Activated CD4-positive, alpha-beta T cell treated with anti-CD3 and anti-CD28 coated beads, Interleukin-2, amount 50 U/mL, for 4 hours (primary cell): ENCODE measurements around the gene LDLRAD3.

Source experiments
- DNase-seq, 2 experiments: peaks; one replicate each; pipeline ENCODE4 v3.0.0-alpha.2; 2020

LDLRAD3 gene

DNA sequence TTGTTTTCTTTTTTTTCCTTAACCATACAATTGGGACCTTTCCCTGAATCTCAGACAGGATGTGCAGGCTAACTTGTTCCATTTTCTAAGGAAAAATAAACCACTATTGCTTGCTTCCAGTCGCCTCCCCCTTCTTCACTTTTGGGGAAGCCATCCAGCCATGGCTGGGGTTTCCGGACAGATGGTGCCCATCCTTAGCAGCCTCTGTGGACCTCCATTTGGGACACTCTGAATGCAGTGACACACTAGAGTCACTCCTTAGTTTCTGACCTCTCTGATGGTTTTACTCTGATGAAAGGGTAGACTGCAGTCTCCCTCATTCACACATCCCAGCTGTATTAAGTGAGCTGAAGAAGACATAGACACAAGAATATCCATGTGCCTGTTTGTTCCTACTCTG is 198.1 kb downstream of the LDLRAD3 start:
- DNase-seq = no peak

DNA sequence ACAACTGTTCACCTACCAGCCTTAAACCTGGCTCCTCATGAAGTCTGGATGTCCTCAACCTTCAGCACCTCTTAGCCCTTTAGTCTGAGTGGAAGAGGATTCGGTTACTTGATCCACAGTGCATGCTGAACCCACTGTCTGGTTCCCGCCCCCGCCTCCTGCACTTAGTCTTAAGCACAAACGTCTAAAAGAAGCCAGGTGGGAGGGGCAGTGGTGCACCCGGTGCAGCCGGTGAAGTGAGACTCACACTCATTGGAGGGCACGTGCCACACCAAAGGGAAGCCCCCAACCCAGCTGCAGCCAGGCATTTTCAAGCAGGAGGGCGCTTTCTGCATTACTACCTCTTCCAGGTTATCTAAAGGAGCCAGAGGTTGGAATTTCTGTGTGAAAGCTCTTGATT is 198.6 kb downstream of the LDLRAD3 start:
- DNase-seq = no peak

DNA sequence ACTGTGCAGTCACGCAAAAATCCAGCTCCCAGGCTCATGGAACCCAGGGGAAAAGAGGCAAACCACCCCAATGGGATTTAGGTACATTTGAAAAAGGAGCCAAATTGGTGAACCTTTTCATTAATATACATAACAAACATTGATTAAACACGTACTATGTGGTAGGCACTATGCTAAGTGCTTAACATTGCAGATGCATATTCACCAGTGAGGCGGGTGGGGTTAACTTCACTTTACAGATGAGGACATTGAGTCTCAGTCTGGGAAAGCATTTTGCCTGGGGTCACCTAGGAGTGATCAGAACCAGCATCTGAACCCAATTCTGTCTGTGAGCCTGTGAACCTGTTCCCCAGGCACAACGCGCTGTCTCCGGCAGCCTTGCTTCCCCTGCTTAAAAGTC is 199.0 kb downstream of the LDLRAD3 start:
- no peak for DNase-seq

DNA sequence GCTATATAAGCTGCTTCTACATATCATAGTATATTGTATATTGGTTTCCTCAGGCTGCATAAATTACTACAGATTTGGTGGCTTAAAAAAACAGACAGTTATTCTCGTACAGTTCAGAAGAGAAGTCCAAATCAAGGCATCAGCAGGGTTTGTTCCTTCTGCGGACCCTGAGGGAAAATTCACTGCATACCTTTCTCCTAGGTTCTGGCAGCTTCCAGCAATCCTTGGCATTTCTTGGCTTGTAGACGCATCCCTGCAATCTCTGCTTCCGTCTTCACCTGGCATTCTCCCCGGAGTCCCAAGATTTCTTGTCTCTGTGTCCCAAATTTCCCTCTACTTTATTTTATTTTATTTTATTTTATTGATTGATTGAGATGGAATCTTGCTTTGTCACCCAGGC is 202.6 kb downstream of the LDLRAD3 start:
- DNase-seq = no peak

DNA sequence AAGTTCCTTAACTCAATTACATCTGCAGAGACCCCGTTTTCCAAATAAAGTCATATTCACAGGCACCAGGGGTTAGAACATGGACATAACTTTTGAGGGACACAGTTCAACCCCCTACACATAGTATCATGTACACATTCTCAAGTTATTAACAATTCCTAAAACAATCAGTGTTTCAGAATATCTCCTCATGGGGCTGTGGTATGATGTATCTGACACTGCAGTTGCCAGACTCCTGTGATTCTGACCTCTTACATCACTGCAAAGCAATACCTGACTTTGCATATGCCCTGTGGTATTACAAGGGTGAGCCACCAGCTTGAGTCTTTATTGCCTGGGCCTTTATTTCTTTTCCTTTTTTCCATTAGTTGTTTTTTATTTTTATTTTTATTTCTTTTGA is 203.6 kb downstream of the LDLRAD3 start:
- DNase-seq = no peak

DNA sequence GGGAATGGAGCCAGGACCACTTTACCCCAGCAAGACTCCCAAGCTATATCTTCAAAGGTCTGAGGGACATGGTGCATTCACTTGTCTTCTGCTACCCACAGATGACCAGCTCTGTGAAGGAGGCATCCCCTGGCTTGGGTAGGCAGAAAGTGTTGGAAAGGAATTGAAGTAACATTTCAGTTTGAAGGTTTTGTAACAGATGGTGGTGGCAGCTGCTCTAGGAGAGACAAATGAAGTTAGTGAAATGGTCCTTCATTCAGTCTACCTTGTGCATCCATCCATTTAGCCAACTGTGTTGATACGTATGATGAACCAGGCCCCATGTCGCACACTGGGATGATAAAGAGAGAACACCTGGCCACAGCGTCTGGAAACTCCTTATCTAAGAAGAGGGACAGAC is 204.8 kb downstream of the LDLRAD3 start:
- no peak for DNase-seq

DNA sequence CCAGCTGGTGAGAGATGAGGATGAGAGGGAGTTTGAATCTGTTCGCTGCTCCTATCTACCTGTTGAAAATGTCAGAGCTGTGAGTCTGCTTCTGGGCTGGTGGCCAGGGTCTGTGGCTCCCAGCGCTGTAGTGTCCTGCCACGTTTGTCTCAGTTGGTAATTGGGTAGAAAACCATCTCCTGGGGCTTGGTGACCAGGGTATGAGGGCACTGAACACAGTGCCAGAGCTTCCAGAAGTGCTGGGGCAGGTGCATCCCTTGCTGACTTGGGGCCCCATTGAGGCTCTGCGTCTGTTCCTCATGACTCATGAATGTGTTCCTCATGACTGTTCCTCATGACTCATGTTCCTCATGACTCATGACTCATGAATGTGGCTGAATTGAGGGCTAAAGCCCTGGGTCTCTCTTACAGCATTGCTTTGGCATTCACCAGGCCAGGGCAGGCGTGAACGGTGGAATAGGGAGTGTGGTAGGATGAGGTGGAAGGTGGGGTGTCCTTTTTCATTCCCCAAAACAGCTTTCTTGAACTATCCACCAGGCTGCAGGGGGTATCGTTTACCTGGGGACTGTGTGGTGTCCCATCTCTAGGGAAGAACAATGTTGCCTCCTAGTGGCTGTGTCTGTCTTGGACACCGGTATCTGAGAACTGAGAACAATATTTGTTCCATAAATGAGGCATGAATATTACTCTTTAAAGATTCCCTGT is 205.8 kb downstream of the LDLRAD3 start:
- no peak for DNase-seq

DNA sequence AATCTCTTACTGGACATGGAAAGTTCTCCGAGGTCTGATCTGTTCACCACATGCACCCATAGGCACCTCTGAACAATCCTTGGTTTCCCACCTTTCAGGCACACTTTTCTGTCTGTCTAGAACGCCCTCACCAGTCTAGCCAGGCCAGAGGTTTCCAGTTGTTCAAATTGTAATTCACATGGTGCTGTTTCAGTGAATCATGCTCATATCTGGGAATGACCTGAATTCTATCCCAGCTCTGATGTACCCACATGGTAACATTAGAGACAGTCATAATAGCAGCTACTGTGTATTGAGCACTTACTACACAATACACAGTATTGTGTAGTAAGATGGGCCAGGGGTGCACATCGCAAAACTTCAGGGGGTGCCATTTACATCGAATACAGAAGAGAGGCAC is 207.1 kb downstream of the LDLRAD3 start:
- no peak for DNase-seq

DNA sequence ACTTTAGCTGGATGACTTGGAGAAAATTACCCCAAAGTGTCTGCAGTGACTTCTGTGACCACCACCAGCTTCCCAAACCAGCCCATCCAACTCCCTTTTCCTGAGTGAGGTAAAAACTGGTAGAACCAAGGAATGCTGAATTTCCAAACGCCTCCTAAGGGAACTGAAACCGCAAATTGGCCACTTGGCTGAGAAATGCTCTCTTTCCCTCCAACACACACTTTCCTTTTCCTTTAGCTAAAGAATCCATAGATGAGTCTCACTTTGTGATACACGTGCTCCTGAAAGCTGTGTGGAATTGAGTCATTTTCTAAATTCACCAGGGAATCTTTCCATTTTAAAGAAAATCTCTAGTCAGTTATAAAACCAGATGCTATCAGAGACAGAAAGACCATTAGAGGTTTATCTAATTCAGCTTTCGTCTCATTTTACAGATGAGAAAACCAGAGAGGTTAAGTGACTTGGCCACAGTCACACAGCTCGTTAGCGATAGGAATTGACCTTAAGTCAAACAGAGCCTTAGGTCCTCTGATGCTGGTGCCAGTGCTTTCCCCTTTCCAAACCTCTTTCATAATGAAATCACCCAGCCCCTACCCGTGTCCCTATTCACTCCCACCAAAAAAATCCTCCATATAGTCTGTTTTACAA is 208.2 kb downstream of the LDLRAD3 start:
- no peak for DNase-seq

DNA sequence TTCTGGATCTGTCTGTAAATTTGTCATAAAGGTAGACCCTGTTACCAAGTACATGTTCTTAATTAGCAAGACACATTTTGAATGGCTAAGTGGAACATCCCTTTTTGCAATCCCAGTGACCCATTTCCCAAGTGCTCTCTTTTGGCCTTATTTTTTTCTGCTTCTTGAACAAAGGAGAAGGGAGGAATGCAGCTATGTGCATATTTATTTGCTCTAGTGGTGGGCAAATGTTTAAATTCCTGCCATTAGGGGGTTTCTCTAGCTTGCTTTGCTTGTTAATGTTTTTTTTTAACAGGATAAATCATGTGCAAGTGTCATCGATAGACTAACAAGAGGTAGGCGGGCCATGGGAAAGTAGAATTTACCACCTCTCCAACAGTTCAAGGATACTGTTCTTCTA is 209.7 kb downstream of the LDLRAD3 start:
- no peak for DNase-seq

DNA sequence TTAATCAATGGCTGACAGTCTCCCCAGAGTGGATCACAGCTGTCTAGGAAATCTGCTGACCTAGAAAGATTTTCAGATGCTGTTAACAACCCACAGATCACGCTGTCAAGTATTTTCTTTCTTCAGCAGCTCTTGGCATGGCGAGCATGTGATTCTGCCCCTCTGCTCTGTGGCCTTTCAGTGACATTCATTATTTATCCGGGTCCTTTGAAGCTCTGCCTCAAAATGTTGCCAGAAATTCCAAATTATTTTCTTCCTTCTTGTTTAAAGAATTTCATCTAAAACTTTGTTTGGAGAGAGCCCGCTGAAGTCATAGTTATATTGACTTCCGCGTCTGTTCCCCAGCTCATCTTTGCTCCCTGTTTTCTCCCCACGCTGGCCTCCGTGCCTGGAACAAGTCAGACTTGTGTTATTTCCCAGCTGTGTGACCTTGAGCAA is 211.3 kb downstream of the LDLRAD3 start:
- no peak for DNase-seq

DNA sequence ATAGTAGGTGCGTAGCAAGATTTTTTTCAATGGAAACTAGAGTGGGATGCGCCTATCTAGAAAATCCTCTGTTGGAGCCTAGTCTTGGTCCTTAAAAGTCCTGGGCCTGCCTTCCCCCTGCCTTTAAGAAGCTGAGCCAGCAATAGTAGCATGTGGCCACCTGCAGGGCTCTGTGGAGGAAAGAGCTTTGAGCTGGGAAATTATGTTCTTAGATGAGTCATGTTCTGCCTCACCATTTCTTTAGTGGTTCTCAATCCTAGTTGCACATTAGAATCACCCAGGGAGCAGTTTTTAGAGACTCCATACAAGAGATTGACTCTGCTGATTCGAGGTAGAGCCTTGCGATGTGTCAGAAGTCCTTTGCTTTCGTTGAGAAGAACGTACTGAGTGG is 211.9 kb downstream of the LDLRAD3 start:
- no peak for DNase-seq

DNA sequence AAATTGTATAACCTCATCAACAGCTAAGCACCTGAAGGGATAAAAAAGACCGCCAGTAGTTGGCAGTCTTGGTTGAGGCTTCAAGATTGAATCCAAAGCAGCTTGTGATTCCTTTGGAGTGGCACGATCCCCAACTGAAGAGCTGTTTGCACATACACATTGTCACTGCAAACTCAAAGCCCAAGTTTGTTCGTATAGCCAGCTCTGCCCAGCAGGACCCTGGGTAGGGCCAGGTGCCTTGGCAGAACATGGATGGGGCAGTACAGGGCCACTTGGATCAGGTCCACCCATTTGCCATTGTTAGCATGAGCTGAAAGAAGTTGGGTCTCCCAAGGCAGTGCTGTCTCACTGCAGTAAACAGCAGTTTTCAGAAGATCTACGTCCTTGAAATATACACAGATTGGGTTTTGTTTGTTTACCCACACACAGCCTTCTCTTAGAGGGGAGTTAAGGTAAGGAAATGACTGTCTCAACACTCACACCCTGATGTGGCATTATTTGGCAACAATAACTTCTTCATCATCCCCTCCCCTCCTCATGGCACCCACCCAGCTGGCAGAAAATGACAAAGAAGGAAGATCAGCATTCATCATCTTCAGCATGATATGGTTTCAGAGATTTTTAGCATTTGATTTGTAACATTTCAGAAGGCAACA is 212.4 kb downstream of the LDLRAD3 start:
- no peak for DNase-seq

DNA sequence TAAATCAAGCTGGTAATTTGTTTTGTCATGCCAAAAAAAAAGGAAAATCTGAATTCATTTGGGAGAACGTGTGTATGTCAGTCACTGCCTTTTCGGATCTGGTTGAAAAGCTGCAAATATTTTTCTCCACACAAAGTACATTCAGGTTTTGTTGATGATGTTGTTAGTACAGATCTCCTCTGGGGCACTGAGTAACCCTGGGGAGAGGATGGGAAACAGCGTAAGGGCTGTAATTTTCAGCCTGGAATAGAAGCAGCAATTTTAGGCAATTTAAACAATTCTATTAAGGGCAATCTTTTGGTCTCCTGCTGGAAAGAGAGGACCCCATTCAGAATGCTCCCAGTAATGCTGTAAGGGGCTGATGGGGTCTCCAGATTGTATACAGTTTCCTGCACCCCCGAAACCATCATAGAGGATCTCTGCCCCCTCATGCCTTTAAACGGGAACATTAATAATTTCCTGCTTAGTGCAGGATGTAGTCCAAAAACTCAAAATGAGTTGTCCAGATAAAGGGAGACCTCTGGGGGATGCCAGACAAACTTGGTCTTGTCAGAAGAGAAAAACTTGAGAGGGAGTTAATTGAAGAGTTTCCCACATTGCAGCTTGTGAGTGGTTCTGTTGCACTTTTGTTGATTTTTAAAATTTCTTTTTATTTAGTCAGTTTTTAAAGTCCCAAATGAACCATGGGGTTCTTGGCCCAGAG is 213.1 kb downstream of the LDLRAD3 start:
- DNase-seq = no peak

DNA sequence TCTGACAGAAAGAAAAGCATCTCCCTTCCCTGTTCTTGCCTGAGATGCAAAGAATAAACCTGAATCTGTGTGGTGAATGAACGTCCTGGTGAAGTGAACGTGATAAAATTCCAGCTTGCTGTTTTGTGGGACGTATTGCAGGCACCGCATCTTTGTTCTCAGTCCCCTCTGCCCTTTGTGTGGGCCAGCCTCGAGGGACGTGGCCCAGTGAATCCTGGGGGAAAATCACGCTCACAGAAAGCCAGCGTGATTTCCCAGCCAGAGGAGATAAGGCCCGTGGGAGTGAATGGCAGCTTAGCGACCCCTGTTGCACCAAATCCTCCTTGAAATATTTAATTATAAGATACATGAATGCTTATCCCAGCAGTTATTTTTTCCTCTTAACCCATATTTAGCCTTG is 216.2 kb downstream of the LDLRAD3 start:
- DNase-seq = no peak

DNA sequence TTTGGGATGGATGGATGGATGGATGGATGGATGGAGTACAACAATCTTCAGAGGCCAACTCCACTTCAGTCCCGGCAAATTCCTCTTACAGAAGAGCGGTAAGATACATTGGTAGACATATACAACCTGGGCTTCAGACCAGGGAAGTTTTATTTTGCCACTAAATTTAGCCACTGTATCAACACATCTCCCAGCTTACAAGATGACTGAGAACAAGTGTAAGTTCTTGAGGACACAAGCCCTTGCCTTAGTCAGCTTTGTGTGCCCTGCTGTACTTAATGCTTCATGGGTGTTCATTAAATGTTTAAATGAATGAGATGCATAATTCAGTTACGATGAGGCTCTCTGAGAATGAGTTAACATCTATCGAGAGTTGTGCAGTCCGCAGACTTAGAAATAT is 217.7 kb downstream of the LDLRAD3 start:
- no peak for DNase-seq

DNA sequence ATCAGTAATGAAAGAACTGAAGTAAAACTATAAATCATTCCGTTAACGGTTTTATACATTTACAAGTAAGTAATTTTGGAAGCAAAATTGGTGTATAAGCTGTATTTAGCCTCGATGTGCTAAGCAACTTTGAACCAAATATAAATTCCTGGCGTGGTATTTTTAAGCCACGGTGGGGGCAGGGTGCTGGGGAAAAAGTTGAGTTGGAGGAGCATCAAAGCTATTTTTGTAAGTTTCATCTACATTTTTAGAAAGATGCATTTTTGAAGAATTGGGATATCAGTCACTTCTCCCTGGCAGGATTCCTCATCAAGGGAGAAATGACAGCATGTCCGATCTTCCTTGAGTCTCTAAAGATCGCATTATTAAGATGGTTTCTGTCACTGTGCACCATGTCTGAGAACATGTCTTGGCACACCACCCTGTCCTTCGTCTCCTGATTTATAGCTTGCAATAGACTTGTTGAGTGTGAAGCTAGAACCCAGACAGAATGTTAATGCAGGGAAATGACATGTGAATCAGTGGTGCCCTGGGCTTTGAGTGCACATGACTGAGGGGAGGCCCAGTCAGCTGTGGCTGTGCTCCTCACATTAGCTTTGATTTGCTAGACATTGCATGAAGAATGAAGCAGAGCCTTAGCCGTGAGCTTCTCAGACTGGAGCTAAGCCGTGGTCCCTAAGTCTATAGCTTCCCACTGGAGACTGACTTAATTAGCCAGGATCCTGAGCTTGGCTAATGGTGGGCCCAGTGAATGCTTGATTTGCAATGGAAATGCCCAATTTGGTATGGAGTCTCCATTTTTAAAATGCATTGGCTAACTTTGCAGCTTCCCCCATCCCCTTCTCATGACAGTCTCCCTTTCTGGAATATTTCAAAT is 218.4 kb downstream of the LDLRAD3 start:
- DNase-seq = no peak

DNA sequence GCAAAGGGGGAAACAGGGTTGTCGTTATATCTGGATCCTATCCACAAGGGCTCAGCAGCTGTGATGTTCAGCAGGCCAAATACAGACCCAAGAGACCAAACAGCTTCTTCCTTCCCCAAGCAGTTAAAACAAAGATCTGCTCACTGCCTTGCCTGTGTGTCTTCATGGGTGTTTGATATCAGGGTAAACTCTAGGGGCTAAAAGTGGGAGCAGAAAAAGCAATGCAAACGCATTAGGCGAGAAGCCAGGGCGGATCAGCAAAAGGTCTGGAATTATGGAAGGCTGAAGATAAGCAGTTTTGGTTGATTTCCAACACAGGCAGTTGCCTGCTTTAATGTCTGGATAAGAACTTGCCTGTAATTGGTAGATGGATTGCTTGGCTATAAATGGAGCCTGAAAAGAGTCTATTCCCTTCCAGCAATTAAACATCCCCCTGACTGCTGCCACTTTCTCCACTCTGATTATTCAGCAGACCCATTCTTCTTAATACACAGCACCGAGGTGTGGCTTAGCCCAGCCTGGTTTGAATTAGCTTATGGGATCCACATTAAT is 219.1 kb downstream of the LDLRAD3 start:
- no peak for DNase-seq

DNA sequence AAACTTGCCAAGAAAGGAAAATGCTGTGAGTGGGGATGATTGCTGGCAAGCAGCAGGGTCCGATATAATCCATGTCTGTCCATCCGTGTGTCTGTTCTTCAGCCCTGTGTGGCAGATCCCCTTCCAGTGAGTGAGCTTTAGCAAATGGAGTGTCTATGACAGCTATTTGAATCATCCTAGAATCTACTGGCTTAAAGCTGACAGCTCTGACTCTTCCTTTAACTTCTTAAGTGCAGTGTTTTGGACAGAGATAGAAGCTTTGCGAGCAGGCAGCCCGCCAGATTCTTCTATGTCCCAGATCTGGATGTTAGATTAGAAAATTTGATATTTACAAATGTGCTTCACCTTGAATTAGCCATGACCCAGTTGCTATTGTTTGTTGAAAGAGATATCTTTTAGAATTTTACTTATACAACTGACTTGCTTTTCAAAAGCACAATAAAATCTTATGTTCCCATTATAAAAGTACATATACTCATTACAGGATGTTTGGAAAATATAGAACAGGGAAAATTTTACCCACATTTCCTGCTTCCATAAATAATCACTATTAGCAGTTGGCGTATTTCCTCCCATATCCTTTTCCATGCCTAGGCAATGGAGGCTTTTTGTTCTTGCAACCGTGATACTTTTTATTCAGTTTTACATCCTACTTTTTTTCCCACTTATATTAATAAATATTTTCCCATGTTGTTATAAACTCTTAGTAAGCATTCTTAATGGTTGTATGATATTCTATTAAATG is 220.8 kb downstream of the LDLRAD3 start:
- DNase-seq = no peak

DNA sequence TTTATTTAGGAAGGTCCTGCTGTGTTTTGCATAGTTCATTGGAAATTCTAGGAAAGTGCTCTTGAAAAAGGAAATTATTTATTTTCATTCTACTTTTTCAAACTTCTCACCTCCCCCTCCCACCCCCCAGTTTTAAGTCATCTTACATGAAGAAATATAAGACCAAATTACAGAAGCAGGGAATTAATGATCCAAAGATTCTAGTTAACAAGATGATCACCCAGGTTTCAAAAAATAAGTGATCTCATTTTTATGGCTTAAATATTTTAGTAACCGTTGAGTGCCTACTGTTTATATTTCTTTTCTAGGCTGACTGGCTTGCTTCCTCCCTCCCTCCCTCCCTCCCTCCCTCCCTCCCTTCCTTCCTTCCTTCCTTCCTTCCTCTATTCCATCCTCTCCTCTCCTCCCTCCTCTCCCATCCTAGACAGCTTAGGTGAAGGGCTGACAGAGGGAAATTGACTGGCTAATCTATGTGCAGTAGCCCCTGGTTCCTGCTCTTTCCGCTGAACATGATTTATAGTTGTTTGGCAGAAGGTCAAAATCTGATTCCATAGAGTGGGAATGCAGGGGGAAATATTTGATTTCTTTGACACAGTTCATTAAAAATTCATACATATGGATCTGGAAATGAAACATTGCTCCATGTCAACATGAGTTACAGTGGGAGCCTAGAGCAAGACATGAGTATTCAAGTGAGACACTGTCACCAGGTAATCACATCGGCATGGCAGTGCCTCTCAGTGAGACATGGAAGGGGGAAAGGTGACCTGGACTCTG is 221.9 kb downstream of the LDLRAD3 start:
- no peak for DNase-seq

DNA sequence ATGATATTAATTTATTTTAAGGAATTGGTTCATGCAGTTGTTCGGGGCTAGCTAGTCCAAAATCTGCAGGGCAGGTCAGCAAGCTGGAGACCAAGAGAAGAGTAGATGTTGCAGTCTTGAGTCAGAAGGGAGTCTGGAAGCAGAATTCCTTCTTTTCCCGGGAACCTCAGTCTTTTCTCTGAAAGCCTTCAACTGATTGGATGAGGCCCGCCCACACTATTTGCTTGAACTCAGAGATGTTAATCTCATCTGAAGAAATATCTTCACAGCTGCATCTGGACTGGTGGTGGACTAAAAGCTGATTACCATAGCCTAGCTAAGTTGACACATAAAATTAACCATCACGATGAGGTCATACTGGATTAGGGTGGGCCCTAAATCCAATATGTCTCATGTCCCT is 223.2 kb downstream of the LDLRAD3 start:
- DNase-seq = no peak
